Rectal smooth muscle tissue (tissue), 1 donor: ENCODE results near the gene ZNF598.

Experiments used
- H3K27ac ChIP-seq: one replicate; pipeline ENCODE4 v1.7.0; 2013; ENCODE audit warnings: low read depth, low read length, inconsistent platforms
- H3K27me3 ChIP-seq: one replicate; pipeline ENCODE4 v1.7.0; 2013; ENCODE audit warnings: low read length; ENCODE audit not compliant: control insufficient read depth, insufficient read depth
- H3K36me3 ChIP-seq: one replicate; pipeline ENCODE4 v1.7.0; 2013; ENCODE audit warnings: low read length; ENCODE audit not compliant: control insufficient read depth, insufficient read depth
- H3K4me1 ChIP-seq: one replicate; pipeline ENCODE4 v1.7.0; 2013; ENCODE audit warnings: low read length; ENCODE audit not compliant: control insufficient read depth, insufficient read depth
- H3K4me3 ChIP-seq: one replicate; pipeline ENCODE4 v1.7.0; 2013; ENCODE audit warnings: low read length
- H3K9ac ChIP-seq: one replicate; pipeline ENCODE4 v1.7.0; 2013; ENCODE audit warnings: low read length

The ZNF598 gene

DNA sequence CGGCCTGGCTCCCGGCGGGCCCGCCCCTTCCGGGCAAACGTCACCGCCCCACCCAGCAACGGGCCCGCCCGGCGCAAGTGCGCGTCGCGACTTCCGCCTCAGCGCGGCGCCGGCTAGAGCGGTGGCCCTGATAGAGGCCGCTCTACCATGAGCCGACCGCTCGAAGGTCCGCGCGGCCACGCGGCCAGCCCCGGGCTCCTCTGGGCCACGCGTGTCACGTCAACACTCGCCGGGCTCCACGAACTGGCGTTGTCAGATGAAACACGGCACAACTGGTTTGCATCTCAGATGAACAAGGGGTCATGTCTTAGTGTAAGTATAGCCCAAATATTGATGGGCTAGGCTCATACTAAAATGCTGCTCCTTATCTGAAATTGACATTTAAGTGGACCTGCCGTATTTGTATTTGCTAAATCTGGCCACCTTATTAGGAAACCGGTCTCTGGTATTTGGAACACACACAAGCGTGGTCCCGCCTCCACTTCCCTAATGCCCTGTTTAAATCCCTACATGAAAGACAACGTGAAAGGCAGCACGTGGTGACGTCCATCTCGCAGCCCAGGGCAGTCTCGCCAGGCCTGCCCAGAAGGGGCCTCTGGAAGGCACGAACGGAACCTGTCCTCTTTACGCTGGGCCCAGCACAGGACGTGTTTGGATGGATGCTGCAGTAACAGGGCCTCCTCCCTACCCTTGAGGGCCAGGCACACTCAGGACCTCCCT lies at the start of gene ZNF598:
ZNF598 (minus strand) TSS at position 31 of the 720 bp plus-strand sequence.
- Histone ChIP-seq H3K36me3 (peaks cover 2% of the 10 kb centered on the region), H3K27me3 (no peaks in the 10 kb centered on the region), H3K4me3 (peak within 1 kb of the TSS; percentile 84), H3K27ac (peak within 1 kb of the TSS; percentile 91), H3K4me1 (peaks cover 24% of the 10 kb centered on the region), H3K9ac (peak within 1 kb of the TSS; percentile 75)

DNA sequence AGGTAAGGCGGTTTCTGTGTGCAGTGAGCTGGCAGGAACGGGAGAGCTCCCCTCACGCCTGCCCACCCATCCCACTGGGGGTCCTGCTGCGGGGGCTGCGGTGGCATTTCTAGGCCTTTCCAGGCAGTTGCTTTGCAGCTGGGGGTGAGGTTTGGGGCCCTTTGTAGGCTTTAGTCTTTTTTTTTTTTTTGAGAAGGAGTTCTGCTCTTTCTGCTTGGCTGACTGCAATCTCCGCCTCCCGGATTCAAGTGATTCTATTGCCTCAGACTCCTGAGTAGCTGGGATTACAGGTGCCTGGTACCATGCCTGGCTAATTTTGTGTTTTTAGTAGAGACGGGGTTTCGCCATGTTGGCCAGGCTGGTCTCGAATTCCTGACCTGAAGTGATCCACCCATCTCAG lies 49.3 kb upstream of the ZNF598 start:
- Histone ChIP-seq H3K27me3 (no peaks in the 10 kb centered on the region), H3K36me3 (peaks cover 27% of the 10 kb centered on the region), H3K27ac (no peak overlapping the region), H3K4me3 (no peak overlapping the region), H3K9ac (no peak overlapping the region), H3K4me1 (no peaks in the 10 kb centered on the region)

DNA sequence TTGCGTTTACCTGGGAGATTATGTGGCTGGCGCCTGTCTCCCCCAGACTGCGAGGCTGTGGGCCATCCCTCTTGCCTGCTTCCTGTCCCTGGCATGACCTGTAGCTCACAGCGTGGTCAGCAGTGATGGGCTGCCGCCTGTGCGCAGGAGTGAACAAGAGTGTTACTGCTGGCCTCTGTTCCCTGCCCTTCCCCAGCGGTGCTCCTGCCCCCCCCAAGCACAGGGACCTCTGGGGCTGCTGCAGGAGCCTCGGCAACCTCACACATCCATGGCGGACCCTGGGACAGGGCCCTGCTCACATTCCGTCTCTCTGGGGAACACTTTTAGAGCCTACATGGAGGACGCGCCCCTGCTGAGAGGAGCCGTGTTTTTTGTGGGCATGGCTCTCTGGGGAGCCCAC lies 48.8 kb upstream of the ZNF598 start:
- peaks cover 29% of the 10 kb centered on the region for H3K36me3 ChIP-seq
- H3K4me1 ChIP-seq, result no peaks in the 10 kb centered on the region
- H3K9ac ChIP-seq, result no peak overlapping the region
- H3K27ac ChIP-seq, result no peak overlapping the region
- H3K27me3 ChIP-seq, result no peaks in the 10 kb centered on the region
- H3K4me3 ChIP-seq, result no peak overlapping the region

DNA sequence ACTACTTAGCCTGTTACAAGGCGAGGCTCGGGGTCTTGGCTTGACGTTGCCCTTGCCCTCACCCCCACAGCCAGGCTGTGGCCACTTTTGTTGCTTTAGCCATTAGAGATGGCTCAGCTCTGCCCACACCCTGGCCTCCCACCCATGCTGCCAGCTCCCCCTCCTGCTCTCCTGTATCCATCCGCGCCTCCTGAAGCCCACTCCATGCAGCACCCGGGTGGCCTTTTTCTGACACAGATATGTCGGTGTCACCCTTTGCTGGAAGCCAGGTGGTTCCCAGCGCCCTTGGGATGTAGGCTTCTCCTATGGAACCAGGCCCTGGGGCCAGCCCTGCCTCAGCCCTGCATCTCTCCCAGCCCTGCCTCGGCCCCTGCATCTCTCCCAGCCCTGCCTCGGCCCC lies 47.8 kb upstream of the ZNF598 start:
- H3K36me3 ChIP-seq, result peaks cover 33% of the 10 kb centered on the region

DNA sequence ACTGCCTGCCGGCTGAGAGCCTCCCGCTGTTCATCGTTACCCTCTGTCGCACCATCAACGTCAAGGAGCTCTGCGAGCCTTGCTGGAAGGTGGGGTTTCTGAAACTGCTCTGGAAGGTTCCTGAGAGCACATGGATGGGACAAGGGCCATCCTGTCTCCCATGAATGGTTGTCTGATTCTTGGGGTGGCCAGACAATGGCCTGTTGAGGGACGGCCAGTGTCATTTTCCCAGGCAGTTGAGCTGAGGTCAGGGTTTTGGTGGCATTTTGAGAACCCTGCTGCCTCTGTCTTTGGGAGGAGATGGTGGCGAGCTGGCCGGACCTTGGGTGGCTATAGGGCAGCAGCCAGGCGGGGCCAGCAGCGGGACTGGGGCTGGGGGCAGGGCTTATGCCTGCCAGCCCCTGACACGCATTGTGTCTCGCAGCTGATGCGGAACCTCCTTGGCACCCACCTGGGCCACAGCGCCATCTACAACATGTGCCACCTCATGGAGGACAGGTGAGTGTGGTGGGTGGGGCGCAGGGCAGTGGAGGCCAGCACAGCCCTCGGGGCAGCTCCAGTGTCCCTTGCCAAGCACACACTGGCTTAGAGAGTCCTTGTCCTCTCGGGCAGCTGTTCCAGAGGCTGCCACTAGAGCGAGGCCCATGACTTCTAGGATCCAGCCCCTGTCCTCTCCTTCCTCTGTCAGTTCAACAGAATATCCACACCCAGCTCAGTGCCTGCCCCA lies 47.2 kb upstream of the ZNF598 start:
- Histone ChIP-seq H3K4me1 (no peaks in the 10 kb centered on the region), H3K4me3 (no peak overlapping the region), H3K27ac (no peak overlapping the region), H3K27me3 (no peaks in the 10 kb centered on the region), H3K36me3 (peaks cover 32% of the 10 kb centered on the region), H3K9ac (no peak overlapping the region)

More for the DNA sequence above, 47.8 kb upstream of the ZNF598 start:
- no peak overlapping the region for H3K4me3 ChIP-seq
- no peak overlapping the region for H3K9ac ChIP-seq
- H3K27ac ChIP-seq, result no peak overlapping the region
- H3K4me1 ChIP-seq, result no peaks in the 10 kb centered on the region
- no peaks in the 10 kb centered on the region for H3K27me3 ChIP-seq

DNA sequence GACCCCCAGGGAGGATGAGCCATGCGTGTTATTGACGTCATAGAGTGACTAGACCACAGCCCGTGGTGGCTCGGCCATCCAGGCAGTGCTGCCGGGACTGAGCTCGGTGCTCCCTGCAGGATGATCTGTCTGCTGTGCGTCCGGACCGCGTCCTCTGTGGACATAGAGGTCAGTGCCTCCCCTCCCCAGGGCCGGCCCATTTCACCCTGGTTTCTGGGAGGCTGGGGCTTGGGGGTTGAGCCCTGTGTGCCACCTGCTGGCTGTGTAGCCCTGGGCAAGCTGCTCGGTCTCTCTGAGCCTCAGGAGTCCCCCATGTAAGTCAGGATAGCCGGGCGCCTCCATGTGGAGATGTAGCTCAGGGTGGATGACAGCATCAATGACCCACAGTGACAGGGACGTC lies 46.5 kb upstream of the ZNF598 start:
- no peak overlapping the region for H3K4me3 ChIP-seq
- H3K4me1 ChIP-seq, result no peaks in the 10 kb centered on the region

DNA sequence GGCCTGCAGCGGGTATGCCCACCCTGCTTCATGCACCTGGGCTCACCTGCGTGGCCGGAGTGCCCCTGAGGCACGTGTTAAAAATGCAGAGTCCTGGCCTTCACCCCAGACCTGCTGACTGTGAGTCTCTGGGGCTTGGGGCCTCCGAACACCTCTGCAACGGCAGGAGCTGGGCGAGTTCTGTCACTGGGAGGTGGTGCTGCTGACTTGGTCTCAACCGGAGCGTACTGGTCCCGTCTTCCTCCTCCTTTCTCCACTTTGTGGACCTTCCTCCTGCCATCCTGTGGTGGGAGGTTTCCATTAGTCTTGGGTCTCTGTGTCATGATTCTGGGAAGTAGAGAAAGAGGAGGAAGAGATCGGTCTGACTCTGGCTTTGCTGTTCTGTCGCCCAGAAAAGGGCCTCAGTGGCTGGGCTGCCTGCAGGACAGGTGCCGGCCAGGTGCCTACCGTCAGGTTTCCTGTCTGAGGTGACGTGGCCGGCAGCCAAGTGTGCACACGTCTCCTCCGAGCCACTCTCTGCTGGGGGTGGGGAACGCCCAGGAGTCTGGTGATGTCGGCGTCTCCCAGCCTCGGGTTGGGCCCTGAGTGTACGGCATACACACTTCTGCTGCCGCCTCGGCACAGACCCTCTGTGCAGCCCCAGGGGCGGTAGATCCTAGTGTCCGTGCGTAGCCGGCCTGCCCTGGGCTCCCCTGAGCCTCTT lies 45.1 kb upstream of the ZNF598 start:
- H3K4me1 ChIP-seq, result no peaks in the 10 kb centered on the region
- H3K4me3 ChIP-seq, result peak overlapping the region; percentile 15
- no peak overlapping the region for H3K9ac ChIP-seq
- no peak overlapping the region for H3K27ac ChIP-seq
- H3K36me3 ChIP-seq, result peaks cover 33% of the 10 kb centered on the region
- no peaks in the 10 kb centered on the region for H3K27me3 ChIP-seq

More for the DNA sequence above, 46.5 kb upstream of the ZNF598 start:
- H3K27me3 ChIP-seq, result no peaks in the 10 kb centered on the region
- H3K36me3 ChIP-seq, result peaks cover 37% of the 10 kb centered on the region
- no peak overlapping the region for H3K9ac ChIP-seq
- no peak overlapping the region for H3K27ac ChIP-seq

DNA sequence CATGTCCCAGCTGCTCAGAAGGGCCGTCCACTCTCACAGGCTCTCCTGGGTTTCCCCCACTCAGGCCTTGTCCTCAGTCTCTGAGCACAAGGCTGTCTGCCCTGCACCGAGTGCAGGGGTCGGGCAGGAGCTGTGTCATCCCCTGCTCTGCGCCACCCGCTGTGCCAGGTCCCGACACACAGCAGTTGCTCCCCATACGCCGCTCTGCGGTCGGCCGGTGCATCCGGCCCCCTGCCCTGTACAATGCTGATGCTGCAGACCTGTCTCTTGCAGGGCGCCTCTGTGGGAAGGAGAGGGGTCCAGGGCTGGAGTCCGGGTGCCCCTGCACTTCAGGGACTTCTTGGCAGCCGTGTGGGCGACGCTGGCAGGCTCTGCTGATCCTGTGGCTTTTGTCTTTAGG lies 44.3 kb upstream of the ZNF598 start:
- Histone ChIP-seq H3K27me3 (no peaks in the 10 kb centered on the region), H3K27ac (no peak overlapping the region), H3K4me3 (no peak overlapping the region), H3K4me1 (no peaks in the 10 kb centered on the region), H3K9ac (no peak overlapping the region), H3K36me3 (peaks cover 35% of the 10 kb centered on the region)

DNA sequence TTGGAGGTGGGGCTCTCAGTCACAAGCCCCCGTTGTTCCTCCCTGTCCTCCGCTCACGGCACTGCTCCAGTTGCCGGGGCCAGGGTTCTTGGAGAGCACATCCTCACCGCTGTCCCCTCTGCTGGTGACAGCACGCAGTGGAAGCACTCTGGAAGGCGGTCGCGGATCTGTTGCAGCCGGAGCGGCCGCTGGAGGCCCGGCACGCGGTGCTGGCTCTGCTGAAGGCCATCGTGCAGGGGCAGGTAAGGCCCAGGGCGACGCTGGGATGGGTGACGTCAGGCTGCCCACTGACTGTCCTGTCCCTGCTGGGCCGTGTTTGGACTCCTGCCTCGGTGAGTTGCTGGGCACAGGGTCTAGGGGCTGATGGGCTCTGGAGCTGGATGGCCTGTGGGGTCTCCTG lies 43.6 kb upstream of the ZNF598 start:
- Histone ChIP-seq H3K27ac (no peak overlapping the region), H3K4me1 (peaks cover 6% of the 10 kb centered on the region), H3K27me3 (no peaks in the 10 kb centered on the region), H3K9ac (no peak overlapping the region), H3K4me3 (no peak overlapping the region), H3K36me3 (peaks cover 33% of the 10 kb centered on the region)

DNA sequence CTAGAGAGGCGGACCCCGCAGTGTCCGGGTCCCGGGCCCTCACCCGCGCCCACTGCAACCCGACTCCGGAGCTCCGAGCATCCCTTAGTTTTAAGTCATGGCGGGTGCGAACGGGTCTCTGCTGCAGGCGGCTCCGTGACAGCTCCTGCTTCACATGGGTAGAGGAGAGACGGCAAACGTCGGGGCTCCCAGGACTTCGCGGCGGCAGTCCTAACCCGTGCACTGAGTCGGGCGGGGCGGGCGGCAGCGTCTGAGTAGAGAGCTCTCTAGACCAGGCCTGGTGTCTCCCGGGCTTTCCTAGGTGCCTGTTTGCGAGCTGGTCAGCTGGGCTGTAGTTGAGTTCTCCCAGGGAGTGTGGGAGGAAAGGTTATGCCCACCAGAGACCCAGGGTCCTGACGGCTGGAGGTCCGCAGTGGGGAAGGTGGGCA lies 38.5 kb upstream of the ZNF598 start:
- H3K27ac ChIP-seq, result peak overlapping the region; percentile 56
- H3K9ac ChIP-seq, result peak overlapping the region; percentile 87
- H3K27me3 ChIP-seq, result no peaks in the 10 kb centered on the region
- peaks cover 6% of the 10 kb centered on the region for H3K4me1 ChIP-seq
- peak overlapping the region; percentile 96 for H3K4me3 ChIP-seq
- peaks cover 12% of the 10 kb centered on the region for H3K36me3 ChIP-seq

DNA sequence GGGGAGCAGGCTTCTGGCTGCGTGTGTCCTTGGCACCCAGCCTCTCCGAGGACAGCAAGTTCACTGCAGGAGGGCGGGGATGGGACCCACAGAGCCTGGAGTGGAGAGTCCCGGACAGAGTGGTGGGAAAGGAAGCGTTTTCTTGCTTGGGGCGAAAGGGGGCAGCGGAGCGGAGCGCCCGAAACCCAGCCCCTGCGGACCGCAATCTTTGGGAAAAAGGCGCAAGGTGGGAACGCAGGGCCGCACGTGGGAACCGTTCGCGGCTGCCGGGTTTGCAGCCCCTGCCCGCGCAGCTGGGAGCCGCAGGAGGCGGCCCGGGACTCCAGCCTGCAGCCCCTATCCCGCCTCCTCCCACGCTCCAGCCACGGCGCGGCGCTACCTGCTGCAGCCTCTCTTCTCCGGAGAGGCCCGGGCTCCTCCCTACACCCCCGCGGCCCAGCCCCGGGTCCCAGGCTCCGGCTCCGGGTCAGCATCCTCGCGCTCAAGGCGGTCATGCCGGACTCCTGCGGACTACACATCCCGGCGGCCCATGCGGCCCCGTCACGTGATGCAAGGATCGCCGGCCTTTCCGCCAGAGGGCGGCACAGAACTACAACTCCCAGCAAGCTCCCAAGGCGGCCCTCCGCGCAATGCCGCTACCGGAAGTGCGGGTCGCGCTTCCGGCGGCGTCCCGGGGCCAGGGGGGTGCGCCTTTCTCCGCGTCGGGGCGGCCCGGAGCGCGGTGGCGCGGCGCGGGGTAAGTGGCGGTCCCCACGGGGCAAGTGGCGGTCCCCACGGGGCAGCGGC lies 37.9 kb upstream of the ZNF598 start, which contains the start of the genes NTHL1 and TSC2:
NTHL1 (minus strand) TSS at position 505 of the 786 bp plus-strand sequence; CDS start at position 494, 11 bp downstream.
TSC2 (plus strand) TSS at position 656 of the 786 bp plus-strand sequence. CDS start 631 bp downstream, outside the sequence.
- peak within 1 kb of the TSS; percentile 87 for H3K9ac ChIP-seq
- peak within 1 kb of the TSS; percentile 56 for H3K27ac ChIP-seq
- peaks cover 6% of the 10 kb centered on the region for H3K4me1 ChIP-seq
- no peaks in the 10 kb centered on the region for H3K27me3 ChIP-seq
- peak within 1 kb of the TSS; percentile 96 for H3K4me3 ChIP-seq
- H3K36me3 ChIP-seq, result peaks cover 7% of the 10 kb centered on the region
